ENCODE data around the gene DST.

Gene DST

DNA sequence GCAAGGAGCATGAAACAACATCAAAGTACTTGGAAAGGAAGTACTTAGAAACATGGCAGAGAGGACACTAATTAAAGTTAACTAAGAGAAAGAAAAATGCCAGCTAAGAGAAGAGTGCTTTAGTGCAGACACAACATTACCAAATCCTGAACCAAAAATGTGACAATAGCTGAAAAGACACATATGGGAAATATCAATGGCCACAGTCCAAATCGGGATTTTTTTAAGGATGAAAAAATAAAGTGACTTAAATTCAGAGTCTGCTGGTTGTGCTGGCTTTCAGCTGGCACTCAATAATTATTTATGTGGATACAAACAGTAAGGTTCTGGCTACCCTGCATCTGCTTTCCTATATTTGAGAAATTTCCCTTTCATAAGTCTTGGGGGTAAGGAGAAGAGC, 12.6 kb upstream of the DST start:
- no peak overlapping the region for H3K27ac Mint-ChIP-seq
- peaks cover 4% of the 10 kb centered on the region for H3K27me3 Mint-ChIP-seq
- no peaks in the 10 kb centered on the region for H3K36me3 Mint-ChIP-seq
- no peaks in the 10 kb centered on the region for H3K4me1 Mint-ChIP-seq
- no peak overlapping the region for H3K4me3 Mint-ChIP-seq
- ATAC-seq (ENCODE audit: low read depth) = no peak
- H3K9me3 Mint-ChIP-seq = no peaks in the 10 kb centered on the region
- DNase-seq (ENCODE audit: low spot score in 2 of 2) = no peak

GRCh38 chr6:56652994-56653393, 10.3 kb upstream of the DST start:
- no peaks in the 10 kb centered on the region for H3K9me3 Mint-ChIP-seq
- no peak for DNase-seq (ENCODE audit: low spot score in 2 of 2)
- H3K27ac Mint-ChIP-seq = no peak overlapping the region
- no peaks in the 10 kb centered on the region for H3K4me1 Mint-ChIP-seq
- peaks cover 4% of the 10 kb centered on the region for H3K27me3 Mint-ChIP-seq
- no peaks in the 10 kb centered on the region for H3K36me3 Mint-ChIP-seq
- H3K4me3 Mint-ChIP-seq = no peak overlapping the region
- ATAC-seq (ENCODE audit: low read depth) = no peak

- H3K27me3 Mint-ChIP-seq = peaks cover 4% of the 10 kb centered on the region
- H3K4me1 Mint-ChIP-seq = no peaks in the 10 kb centered on the region
- no peak overlapping the region for H3K27ac Mint-ChIP-seq
- no peaks in the 10 kb centered on the region for H3K9me3 Mint-ChIP-seq
- H3K4me3 Mint-ChIP-seq = no peak overlapping the region
- ATAC-seq (ENCODE audit: low read depth) (no peak), DNase-seq (ENCODE audit: low spot score in 2 of 2) (no peak)
- no peaks in the 10 kb centered on the region for H3K36me3 Mint-ChIP-seq
Measured at GRCh38 chr6:56652231-56652630, 9.5 kb upstream of the DST start.

- Mint-ChIP-seq H3K4me3 (no peak overlapping the region), H3K36me3 (no peaks in the 10 kb centered on the region), H3K9me3 (no peaks in the 10 kb centered on the region), H3K4me1 (no peaks in the 10 kb centered on the region), H3K27me3 (peaks cover 4% of the 10 kb centered on the region), H3K27ac (no peak overlapping the region)
- ATAC-seq (ENCODE audit: low read depth) = no peak
- DNase-seq (ENCODE audit: low spot score in 2 of 2) = no peak
Measured at GRCh38 chr6:56650191-56650590, 7.5 kb upstream of the DST start.

GRCh38 chr6:56649782-56650181, 7.1 kb upstream of the DST start:
- H3K4me3 Mint-ChIP-seq = no peak overlapping the region

GRCh38 chr6:56649053-56649769, 6.5 kb upstream of the DST start:
- H3K4me1 Mint-ChIP-seq = no peaks in the 10 kb centered on the region
- peaks cover 4% of the 10 kb centered on the region for H3K27me3 Mint-ChIP-seq
- DNase-seq (ENCODE audit: low spot score in 2 of 2) = no peak
- no peak overlapping the region for H3K27ac Mint-ChIP-seq
- no peaks in the 10 kb centered on the region for H3K9me3 Mint-ChIP-seq
- H3K4me3 Mint-ChIP-seq = no peak overlapping the region
- ATAC-seq (ENCODE audit: low read depth) = no peak
- no peaks in the 10 kb centered on the region for H3K36me3 Mint-ChIP-seq

More at GRCh38 chr6:56649782-56650181, 7.1 kb upstream of the DST start:
- DNase-seq (ENCODE audit: low spot score in 2 of 2) (no peak), ATAC-seq (ENCODE audit: low read depth) (no peak)
- H3K36me3 Mint-ChIP-seq = no peaks in the 10 kb centered on the region
- H3K4me1 Mint-ChIP-seq = no peaks in the 10 kb centered on the region
- H3K9me3 Mint-ChIP-seq = no peaks in the 10 kb centered on the region
- H3K27ac Mint-ChIP-seq = no peak overlapping the region
- H3K27me3 Mint-ChIP-seq = peaks cover 4% of the 10 kb centered on the region

- no peak overlapping the region for H3K27ac Mint-ChIP-seq
- H3K4me1 Mint-ChIP-seq = no peaks in the 10 kb centered on the region
- peaks cover 4% of the 10 kb centered on the region for H3K27me3 Mint-ChIP-seq
- no peak for ATAC-seq (ENCODE audit: low read depth)
- no peaks in the 10 kb centered on the region for H3K9me3 Mint-ChIP-seq
- no peak overlapping the region for H3K4me3 Mint-ChIP-seq
- no peak for DNase-seq (ENCODE audit: low spot score in 2 of 2)
- H3K36me3 Mint-ChIP-seq = no peaks in the 10 kb centered on the region
Measured at GRCh38 chr6:56647172-56647762, 4.6 kb upstream of the DST start.

- DNase-seq (ENCODE audit: low spot score in 2 of 2) (no peak), ATAC-seq (ENCODE audit: low read depth) (no peak)
- H3K27ac Mint-ChIP-seq = no peak overlapping the region
- H3K9me3 Mint-ChIP-seq = no peaks in the 10 kb centered on the region
- no peaks in the 10 kb centered on the region for H3K27me3 Mint-ChIP-seq
- H3K4me1 Mint-ChIP-seq = no peaks in the 10 kb centered on the region
- H3K36me3 Mint-ChIP-seq = no peaks in the 10 kb centered on the region
- H3K4me3 Mint-ChIP-seq = no peak overlapping the region
Measured at GRCh38 chr6:56644366-56644765, 1.7 kb upstream of the DST start.

DNA sequence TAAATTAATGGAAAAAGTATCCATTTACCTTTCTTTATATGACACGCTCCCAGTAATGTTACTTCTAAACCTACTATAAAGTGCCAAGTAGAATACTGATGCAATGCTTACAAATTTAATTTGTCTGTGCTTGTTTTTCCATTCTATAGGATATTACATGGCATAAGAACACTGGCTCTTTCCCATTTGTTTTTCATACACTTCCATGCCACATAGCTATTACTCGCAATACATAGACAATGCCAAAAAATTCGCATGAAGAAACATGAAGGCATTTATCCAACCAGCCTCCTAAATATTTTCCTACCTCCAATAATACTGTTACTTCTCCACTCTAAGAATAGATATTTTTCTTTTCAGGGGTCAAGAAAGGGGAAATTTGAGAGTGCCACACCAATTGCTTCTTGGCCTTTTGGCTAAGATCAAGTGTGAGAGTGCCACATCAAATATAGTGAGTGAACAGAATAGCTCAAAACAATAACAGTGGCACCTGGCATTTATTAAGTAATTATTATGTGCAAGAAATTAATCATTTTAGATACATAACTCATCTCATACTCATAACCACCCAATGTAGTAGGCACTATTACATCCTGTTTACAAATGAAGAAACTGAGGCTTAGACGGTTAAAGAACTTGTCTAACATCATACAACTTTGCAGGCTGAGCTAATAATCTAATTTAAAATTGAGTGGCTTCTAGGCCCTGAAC, 845 bp upstream of the DST start:
- Mint-ChIP-seq H3K27me3 (no peaks in the 10 kb centered on the region), H3K9me3 (no peaks in the 10 kb centered on the region), H3K4me1 (no peaks in the 10 kb centered on the region), H3K27ac (no peak overlapping the region), H3K4me3 (no peak overlapping the region), H3K36me3 (no peaks in the 10 kb centered on the region)
- DNase-seq (ENCODE audit: low spot score in 2 of 2) (no peak), ATAC-seq (ENCODE audit: low read depth) (no peak)

GRCh38 chr6:56640374-56640773, 2.3 kb downstream of the DST start:
- no peaks in the 10 kb centered on the region for H3K27me3 Mint-ChIP-seq
- no peak for DNase-seq (ENCODE audit: low spot score in 2 of 2)
- H3K36me3 Mint-ChIP-seq = no peaks in the 10 kb centered on the region
- no peaks in the 10 kb centered on the region for H3K9me3 Mint-ChIP-seq
- H3K4me1 Mint-ChIP-seq = no peaks in the 10 kb centered on the region
- ATAC-seq (ENCODE audit: low read depth) = no peak
- H3K27ac Mint-ChIP-seq = no peak overlapping the region
- H3K4me3 Mint-ChIP-seq = no peak overlapping the region

DNA sequence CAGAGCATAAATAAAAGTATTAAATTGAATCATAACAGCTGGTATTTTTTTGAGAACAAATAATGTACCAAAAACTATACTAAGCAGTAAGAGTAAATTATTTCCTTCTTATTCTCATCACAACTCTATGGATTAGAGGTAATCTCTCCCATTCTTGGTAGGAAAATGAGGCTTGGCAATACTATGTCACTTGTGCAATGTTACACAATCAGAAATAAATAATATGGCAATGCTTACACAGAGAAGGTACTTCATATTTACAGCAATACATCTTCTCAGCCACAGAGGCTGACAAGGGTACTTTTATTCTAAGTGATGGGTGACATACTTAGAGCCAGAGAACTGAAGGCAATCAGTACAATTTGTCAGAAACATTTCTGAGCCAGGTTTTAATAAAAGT, 3.9 kb downstream of the DST start:
- Mint-ChIP-seq H3K4me3 (no peak overlapping the region), H3K9me3 (no peaks in the 10 kb centered on the region), H3K4me1 (no peaks in the 10 kb centered on the region), H3K27ac (no peak overlapping the region), H3K36me3 (no peaks in the 10 kb centered on the region), H3K27me3 (no peaks in the 10 kb centered on the region)
- DNase-seq (ENCODE audit: low spot score in 2 of 2) = no peak
- no peak for ATAC-seq (ENCODE audit: low read depth)

DNA sequence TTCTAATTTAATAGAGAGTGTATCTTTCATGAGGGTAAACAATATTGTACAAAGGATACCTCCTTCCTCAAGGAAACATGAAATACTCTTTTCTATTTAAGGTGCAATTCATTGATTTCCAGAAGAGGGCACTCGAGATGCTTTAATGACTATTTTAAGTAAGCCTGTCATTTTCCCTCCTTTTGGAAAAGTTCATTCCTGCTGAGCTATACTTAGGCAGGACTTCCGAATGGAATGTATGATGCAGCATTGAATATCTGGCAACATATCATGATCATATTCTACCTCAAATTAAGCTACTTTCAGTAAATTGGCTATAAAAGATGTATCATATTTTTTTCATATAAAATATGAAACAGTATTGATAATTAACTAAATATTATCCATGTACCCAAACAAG, 5.0 kb downstream of the DST start:
- H3K36me3 Mint-ChIP-seq = no peaks in the 10 kb centered on the region
- no peaks in the 10 kb centered on the region for H3K9me3 Mint-ChIP-seq
- H3K27ac Mint-ChIP-seq = no peak overlapping the region
- no peak overlapping the region for H3K4me3 Mint-ChIP-seq
- no peaks in the 10 kb centered on the region for H3K4me1 Mint-ChIP-seq
- no peak for DNase-seq (ENCODE audit: low spot score in 2 of 2)
- ATAC-seq (ENCODE audit: low read depth) = no peak
- no peaks in the 10 kb centered on the region for H3K27me3 Mint-ChIP-seq

GRCh38 chr6:56628105-56628504, 14.6 kb downstream of the DST start:
- no peak overlapping the region for H3K4me3 Mint-ChIP-seq
- H3K4me1 Mint-ChIP-seq = no peaks in the 10 kb centered on the region

DNA sequence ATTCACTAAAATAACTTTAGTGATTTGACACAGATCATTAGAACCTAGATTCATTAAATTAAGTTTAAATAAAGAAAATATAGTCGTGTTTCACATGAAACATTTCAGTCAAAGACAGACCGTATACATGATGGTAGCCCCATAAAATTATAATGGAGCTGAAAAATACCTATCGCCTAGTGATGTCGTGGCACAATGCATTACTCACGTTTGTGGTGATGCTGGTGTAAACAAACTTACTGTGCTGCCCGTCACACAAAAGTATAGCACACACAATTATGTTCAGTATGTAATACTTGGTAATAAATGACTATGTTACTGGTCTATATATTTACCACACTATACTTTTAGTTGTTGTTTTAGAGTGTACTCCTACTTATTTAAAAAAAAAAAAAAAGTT, 17.3 kb downstream of the DST start:
- Mint-ChIP-seq H3K4me1 (no peaks in the 10 kb centered on the region), H3K36me3 (no peaks in the 10 kb centered on the region)
- ATAC-seq (ENCODE audit: low read depth) = no peak

More at GRCh38 chr6:56628105-56628504, 14.6 kb downstream of the DST start:
- Mint-ChIP-seq H3K36me3 (no peaks in the 10 kb centered on the region), H3K27ac (no peak overlapping the region), H3K27me3 (peaks cover 3% of the 10 kb centered on the region), H3K9me3 (no peaks in the 10 kb centered on the region)
- no peak for ATAC-seq (ENCODE audit: low read depth)
- no peak for DNase-seq (ENCODE audit: low spot score in 2 of 2)

GRCh38 chr6:56624728-56625069, 18.0 kb downstream of the DST start:
- ATAC-seq (ENCODE audit: low read depth) (no peak), DNase-seq (ENCODE audit: low spot score in 2 of 2) (no peak)
- Mint-ChIP-seq H3K36me3 (no peaks in the 10 kb centered on the region), H3K4me1 (no peaks in the 10 kb centered on the region), H3K27me3 (peaks cover 2% of the 10 kb centered on the region), H3K4me3 (no peak overlapping the region), H3K27ac (no peak overlapping the region), H3K9me3 (peaks cover 1% of the 10 kb centered on the region)

More for the DNA sequence above, 17.3 kb downstream of the DST start:
- no peak overlapping the region for H3K4me3 Mint-ChIP-seq
- H3K9me3 Mint-ChIP-seq = peaks cover 1% of the 10 kb centered on the region
- H3K27ac Mint-ChIP-seq = no peak overlapping the region
- no peak for DNase-seq (ENCODE audit: low spot score in 2 of 2)
- H3K27me3 Mint-ChIP-seq = peaks cover 2% of the 10 kb centered on the region
